HG02678 (cell line): Measurements from ENCODE around the gene HTR4.
"Not testable (repeated sequence)": the region's sequence is repeated elsewhere in the genome, so short reads cannot be mapped to it uniquely, and the experiment has no call there.

Experiments
- ATAC-seq: cut with Tn5 transposase; IDR thresholded peaks from one replicate; pipeline ENCODE4 v1.9.1; 2021; ENCODE audit warnings: mild to moderate bottlenecking, moderate library complexity; ENCODE audit not compliant: unreplicated experiment

The HTR4 gene

GRCh38 chr5:148541054-148541835 is 113.1 kb downstream of the HTR4 start:
- ATAC-seq: no peak

DNA sequence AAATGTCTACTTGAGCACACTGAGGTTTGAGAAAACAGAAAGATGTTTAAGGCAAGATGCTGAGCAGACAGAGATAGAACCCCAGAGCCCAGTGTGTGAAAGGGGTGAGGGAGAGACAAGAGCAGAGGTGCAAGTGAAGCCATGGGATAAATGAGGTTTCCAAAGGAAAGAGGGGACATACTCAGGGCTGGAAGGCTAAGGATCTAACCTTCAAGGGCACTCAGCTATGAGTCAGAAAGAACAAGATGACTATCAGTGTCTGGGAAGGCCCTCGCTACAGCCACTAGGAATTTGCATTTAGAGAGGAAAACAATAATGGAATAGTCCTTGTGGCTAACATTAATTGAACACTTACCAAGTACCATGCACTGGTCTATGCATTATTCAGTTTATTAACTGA is 113.7 kb downstream of the HTR4 start:
- no peak for ATAC-seq

GRCh38 chr5:148539851-148540250 is 114.5 kb downstream of the HTR4 start:
- no peak for ATAC-seq

GRCh38 chr5:148535190-148535589 is 119.1 kb downstream of the HTR4 start:
- ATAC-seq: no peak

DNA sequence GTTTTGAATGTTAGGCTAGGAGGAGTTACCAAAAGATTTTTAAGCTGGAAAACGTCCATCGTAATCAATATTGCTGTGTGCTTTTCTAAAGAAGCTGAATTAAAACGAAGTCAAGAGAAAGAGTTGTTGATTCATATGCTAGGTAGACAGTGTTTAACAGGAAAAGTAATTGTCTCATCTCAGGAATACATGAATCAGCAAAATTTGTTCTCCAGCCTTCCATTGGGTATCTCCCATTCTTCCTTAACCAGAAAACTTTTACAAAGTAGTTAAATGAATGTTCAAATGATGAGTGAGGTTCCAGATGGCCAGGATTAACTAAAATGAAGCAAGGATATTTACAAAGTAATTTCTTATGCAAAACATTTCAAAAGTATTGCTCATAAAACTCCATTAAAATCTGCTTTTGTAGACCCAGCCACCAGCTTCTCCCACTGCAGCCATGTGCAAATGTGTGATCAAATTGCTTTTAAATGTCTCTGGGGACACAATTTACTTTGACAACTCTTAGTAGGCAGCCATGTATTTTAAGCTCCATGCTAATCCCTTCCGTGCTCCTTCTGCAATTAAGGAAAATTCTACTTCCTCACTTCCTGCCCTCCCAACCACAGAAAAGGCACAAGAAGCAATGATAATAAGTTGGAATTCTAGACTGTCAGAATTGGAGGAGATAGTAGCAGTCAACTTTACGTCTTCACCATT is 121.2 kb downstream of the HTR4 start:
- ATAC-seq: no peak

GRCh38 chr5:148529450-148529849 is 124.9 kb downstream of the HTR4 start:
- not testable (repeated sequence) for ATAC-seq

DNA sequence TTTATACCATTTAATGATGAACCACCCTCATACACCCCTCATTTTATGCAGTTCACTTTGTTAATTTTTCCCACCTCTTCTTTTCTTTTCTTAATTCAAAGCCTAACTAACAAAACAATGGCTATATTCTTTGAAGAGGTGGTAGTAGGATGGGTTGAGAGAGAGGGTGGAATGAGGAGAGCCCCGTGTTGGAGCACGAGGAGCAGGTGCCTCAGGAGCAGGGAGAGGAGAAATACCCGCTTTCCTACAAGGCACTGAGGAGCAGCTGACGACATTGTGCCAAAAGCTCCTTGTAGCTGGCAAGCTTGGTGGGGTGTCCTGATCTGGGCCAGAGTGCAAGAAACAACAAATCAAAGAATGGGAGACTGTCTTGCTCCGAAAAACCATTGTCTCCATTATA is 129.6 kb downstream of the HTR4 start:
- ATAC-seq: no peak

- ATAC-seq: no peak
These were observed 131.2 kb downstream of the HTR4 start for GRCh38 chr5:148523139-148523538.

DNA sequence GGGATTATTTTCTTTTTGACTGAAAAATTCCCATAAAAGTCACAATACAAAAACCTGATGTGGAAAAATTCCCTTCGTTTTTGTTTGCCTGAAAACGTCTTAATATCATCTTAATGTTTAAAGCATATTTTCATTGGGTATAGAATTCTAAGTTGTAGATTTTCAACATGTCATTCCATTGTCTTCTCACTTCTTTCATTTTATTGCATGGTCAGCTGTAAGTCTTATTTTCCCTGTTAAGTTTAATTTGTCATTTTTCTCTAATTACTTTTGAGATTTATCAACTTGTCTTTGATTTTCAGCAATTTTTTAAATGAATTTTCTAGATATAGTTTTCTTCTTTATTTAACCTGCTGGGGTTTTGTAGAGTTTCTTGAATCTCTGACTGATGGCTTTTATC is 138.9 kb downstream of the HTR4 start:
- ATAC-seq: no peak

GRCh38 chr5:148514344-148514743 is 140.0 kb downstream of the HTR4 start:
- ATAC-seq: no peak

- no peak for ATAC-seq
These were observed 141.8 kb downstream of the HTR4 start for GRCh38 chr5:148512498-148512897.

DNA sequence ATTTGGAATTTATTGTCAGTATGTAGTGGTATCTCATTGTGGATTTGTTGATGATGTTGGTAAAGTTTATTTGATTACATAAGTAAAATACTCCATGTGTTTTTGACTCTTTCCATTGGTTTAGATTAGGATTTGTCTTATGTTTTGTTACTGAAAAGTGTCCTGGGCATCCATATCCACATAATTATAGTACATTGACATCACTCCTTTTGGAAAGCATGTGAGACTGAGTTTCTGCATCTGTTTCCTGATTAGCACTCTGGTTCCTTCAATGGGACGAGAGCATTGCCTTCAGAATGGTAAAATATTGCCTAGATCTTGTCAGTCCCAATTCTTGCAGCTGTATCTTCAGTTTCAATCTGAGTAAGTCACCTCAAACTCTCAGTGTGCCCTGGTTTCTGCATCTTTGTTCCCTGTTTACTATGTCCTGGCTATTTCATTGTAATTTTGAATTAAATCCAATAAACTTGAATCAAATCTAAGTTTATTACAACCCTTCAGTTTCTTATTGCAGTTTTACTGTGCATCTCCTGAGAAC is 142.4 kb downstream of the HTR4 start:
- ATAC-seq: peak; percentile 85

DNA sequence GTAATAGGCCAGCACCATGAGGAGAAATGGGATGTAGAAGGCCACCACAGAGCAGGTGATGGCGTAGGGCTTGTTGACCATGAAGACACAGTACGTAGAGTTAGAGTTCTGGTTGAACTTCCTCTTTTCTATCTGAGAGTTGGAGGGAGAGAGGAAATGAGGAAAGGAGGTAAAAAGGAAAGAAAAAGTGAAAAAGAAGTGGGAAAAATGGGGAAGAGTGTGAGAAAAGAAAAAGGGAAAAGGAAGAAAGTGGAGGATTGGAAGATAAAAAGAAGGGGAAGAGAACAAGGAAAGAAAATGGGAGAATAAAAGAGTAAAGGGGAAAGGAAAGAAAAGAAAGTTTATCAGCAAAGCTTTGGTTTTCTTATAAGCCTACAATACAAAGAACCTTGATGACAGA is 144.4 kb downstream of the HTR4 start:
- no peak for ATAC-seq

GRCh38 chr5:148507648-148508047 is 146.7 kb downstream of the HTR4 start:
- no peak for ATAC-seq

DNA sequence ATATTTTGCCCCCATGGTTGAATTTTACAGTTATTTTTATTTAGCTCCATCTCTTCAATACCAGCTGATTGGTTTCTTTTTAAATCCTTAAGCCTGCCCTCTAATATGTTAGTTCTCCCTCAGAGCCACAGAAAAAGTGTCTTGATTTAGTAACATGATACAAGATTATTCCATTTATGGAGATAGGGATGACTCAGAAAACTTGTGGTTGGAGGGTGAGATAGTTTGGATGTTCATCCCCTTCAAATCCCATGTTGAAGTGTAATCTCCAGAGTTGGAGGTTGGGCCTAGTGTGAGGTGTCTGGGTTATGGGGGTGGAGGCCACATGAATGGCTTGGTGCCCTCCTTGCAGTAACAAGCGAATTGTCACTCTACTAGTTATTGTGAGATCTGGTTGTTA is 154.9 kb downstream of the HTR4 start:
- no peak for ATAC-seq

- ATAC-seq: no peak
These were observed 156.6 kb downstream of the HTR4 start for GRCh38 chr5:148497757-148498156.

GRCh38 chr5:148492351-148492750 is 162.0 kb downstream of the HTR4 start:
- no peak for ATAC-seq

DNA sequence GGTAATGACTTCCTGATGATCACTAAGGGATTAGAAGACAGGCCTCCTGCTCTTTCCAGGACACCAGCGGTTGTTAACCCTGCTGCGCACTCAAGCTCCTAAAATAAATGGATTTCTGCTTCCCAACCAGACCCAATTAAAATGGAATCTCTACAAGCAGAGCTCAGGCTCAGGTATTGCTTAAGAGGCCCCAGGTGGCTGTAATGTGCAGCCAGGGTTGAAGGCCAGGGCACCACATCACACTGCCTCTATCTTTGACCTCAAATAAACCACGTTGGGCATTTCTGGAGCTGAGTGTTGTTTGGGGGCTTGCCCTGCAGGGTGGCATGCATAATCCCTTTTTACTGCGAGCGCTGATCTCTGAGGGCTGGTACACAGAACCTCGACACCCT is 162.5 kb downstream of the HTR4 start:
- no peak for ATAC-seq

DNA sequence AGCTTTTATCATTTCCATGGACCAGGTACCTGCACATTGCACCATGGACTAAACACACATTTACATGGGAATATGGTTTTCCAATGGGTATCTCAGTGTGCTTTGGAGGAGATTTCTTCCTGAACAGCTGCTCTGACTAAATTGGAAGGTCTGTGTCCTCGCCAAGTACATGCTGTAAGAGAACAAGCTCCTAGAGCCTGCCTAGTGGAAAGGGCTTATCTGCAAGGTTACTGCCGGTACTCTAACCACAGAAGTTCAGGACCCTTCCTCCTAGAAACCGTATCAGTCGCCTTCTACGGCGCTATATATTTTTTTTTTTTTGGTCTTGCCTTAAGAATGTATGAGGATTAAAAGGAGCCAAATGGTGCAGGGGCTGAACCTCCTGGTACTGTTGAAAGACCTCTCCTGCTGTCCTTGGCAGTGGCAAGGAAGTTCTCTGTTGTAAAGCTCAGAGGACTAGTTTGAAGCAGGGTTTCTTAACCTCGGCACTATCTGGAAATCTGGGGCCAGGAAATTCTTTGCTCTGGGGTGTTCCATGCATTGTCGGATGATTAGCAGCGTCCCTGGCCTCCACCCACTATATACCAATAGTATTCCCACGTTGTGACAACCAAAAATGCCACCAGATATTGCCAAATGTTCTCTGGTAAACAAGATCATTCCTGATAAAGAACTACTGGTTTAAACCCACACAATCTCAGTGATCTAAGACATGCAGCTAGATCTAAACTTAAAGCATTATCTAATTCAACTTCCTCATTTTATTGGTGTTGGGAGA is 163.1 kb downstream of the HTR4 start:
- ATAC-seq: no peak

DNA sequence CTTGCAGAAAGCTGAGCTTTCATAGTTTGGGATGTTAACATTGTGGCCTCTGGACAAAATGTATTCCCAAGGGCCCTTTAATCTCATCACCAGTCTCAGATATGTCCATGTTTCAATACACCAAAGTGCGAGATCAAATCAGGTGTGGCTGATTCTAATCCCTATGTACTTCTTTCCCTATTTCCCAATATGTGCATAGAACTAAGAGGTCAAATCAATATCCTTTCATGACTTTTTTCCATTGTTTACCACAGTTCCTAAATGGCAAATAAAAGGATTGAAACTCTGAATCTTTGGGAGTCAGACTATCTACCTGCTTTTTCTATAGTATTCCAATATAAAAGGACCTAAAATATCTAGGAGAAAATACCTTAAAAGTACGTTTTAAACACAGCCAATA is 165.6 kb downstream of the HTR4 start:
- ATAC-seq: no peak

DNA sequence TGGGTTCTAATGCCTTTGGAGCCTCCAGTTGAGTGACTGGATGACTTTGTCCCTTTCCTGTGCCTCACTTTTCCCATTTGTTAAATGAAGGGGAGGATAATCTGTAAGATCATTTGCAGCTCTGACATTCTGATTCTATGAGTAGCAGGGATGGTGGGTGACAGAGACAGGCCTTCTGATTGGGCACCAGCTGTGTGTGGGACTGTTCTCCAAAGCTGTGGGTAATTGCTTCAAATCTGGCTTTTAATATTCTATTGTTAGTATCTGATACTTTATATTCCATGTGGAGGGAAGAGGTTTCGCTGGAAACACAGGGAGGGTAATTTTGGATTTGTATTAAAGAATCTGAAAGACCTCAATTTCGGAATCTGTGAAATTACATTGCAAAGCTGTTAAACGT is 167.9 kb downstream of the HTR4 start:
- no peak for ATAC-seq

DNA sequence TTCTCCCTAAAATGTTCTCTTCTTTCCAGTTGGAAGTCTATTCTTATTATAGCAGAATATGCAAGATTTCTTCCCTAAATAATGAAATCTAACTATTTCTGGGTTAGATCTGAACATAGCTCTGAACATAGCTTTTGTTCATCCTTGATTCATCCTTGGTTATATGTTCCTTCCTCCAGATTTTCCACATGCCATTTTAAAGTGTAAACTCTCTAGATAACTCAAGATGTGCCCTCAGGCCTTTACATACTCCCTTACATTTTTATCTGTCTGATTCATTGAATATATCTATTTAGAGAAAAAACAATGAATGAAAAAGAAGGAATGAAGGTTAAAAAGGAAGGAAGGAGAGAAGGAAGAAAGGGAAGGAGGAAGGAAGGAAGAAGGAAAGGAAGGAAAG is 169.7 kb downstream of the HTR4 start:
- ATAC-seq: no peak
